GM19099 (cell line): ENCODE results near the gene TP53I11.

Experiments
- POLR2A ChIP-seq: IDR thresholded peaks from 3 replicates; pipeline ENCODE4 v1.6.1; 2011; ENCODE audit warnings: low read depth; ENCODE audit not compliant: insufficient read length; ENCODE audit errors: extremely low read depth

TP53I11 gene

GRCh38 chr11:44905131-44905866 is 45.4 kb downstream of the TP53I11 start:
- TF ChIP-seq POLR2A, result no peak

GRCh38 chr11:44904261-44905020 is 46.2 kb downstream of the TP53I11 start:
- TF ChIP-seq POLR2A, result no peak

- TF ChIP-seq POLR2A, result no peak
Measured at GRCh38 chr11:44903518-44903917, 47.2 kb downstream of the TP53I11 start.

GRCh38 chr11:44903035-44903434 is 47.6 kb downstream of the TP53I11 start:
- TF ChIP-seq POLR2A, result no peak

- TF ChIP-seq POLR2A, result no peak
Measured at GRCh38 chr11:44901786-44902185, 48.9 kb downstream of the TP53I11 start.

- TF ChIP-seq POLR2A, result no peak
Measured at GRCh38 chr11:44901120-44901633, 49.5 kb downstream of the TP53I11 start.

GRCh38 chr11:44899959-44900358 is 50.7 kb downstream of the TP53I11 start:
- no peak for TF ChIP-seq POLR2A

GRCh38 chr11:44893846-44894617 is 56.7 kb downstream of the TP53I11 start:
- no peak for TF ChIP-seq POLR2A

- no peak for TF ChIP-seq POLR2A
Measured at GRCh38 chr11:44893308-44893822, 57.3 kb downstream of the TP53I11 start.

- no peak for TF ChIP-seq POLR2A
Measured at GRCh38 chr11:44892843-44893242, 57.8 kb downstream of the TP53I11 start.

- TF ChIP-seq POLR2A, result no peak
Measured at GRCh38 chr11:44889266-44889665, 61.4 kb downstream of the TP53I11 start.

GRCh38 chr11:44887636-44888035 is 63.0 kb downstream of the TP53I11 start:
- TF ChIP-seq POLR2A, result no peak

- no peak for TF ChIP-seq POLR2A
Measured at GRCh38 chr11:44886790-44887140, 63.9 kb downstream of the TP53I11 start.

- TF ChIP-seq POLR2A, result no peak
Measured at GRCh38 chr11:44885919-44886789, 64.5 kb downstream of the TP53I11 start.

- TF ChIP-seq POLR2A, result no peak
Measured at GRCh38 chr11:44885065-44885810, 65.4 kb downstream of the TP53I11 start.
